NOMO-1 treated with DMSO at 0.1 percent for 48 hours (cell line): ENCODE results near the gene POLD1.
A peak's percentile ranks its signal among the peaks of the same experiment; 100 is the strongest.

Source experiments
- DNase-seq: peaks from one replicate; lab custom pipeline; 2025; ENCODE audit not compliant: unreplicated experiment; lab: John Stamatoyannopoulos, UW

Gene POLD1

GRCh38 chr19:50365434-50366306 is 18.5 kb upstream of the POLD1 start, which contains the start of gene NAPSA:
Gene NAPSA (minus strand): TSS chr19:50365639. CDS start chr19:50365621, 18 bp downstream.
- no peak for DNase-seq

GRCh38 chr19:50368649-50369570 is 15.2 kb upstream of the POLD1 start:
- DNase-seq: peak; percentile 65

GRCh38 chr19:50371914-50372475 is 12.2 kb upstream of the POLD1 start:
- peak; percentile 80 for DNase-seq

- peak; percentile 93 for DNase-seq
Observed at GRCh38 chr19:50376166-50377050, 7.7 kb upstream of the POLD1 start, which contains the start of gene NR1H2. Gene NR1H2 (plus strand): TSS chr19:50376457. CDS start chr19:50377606, 1,149 bp downstream.

- DNase-seq: peak; percentile 33
Observed at GRCh38 chr19:50377051-50377461, 7.1 kb upstream of the POLD1 start.

GRCh38 chr19:50377517-50377916 is 6.6 kb upstream of the POLD1 start:
- no peak for DNase-seq

GRCh38 chr19:50378169-50378862 is 5.8 kb upstream of the POLD1 start:
- DNase-seq: no peak

- DNase-seq: no peak
Observed at GRCh38 chr19:50378863-50379236, 5.3 kb upstream of the POLD1 start.

- DNase-seq: no peak
Observed at GRCh38 chr19:50379602-50380001, 4.5 kb upstream of the POLD1 start.

GRCh38 chr19:50380137-50380536 is 4.0 kb upstream of the POLD1 start:
- DNase-seq: no peak

- no peak for DNase-seq
Observed at GRCh38 chr19:50380751-50381151, 3.4 kb upstream of the POLD1 start.

- DNase-seq: no peak
Observed at GRCh38 chr19:50381881-50382729, 2.0 kb upstream of the POLD1 start.

- no peak for DNase-seq
Observed at GRCh38 chr19:50383001-50383851, 921 bp upstream of the POLD1 start.

GRCh38 chr19:50384685-50385535 is 763 bp downstream of the POLD1 start:
- peak; percentile 19 for DNase-seq

- DNase-seq: peak; percentile 71
Observed at GRCh38 chr19:50387176-50387867, 3.2 kb downstream of the POLD1 start.

- DNase-seq: no peak
Observed at GRCh38 chr19:50387868-50388245, 3.7 kb downstream of the POLD1 start.
